Dendritic cell treated with granulocyte-macrophage colony-stimulating factor and Interleukin-4, amounts not matched to agents 40 ng/mL and 50 ng/mL, for 4 days (primary cell): ENCODE measurements around the gene NEURL1B.
A peak's percentile ranks its signal among the peaks of the same experiment; 100 is the strongest.
"Not testable (repeated sequence)": the region's sequence is repeated elsewhere in the genome, so short reads cannot be mapped to it uniquely, and the experiment has no call there.

Source experiments
- H3K27ac Mint-ChIP-seq: one replicate; pipeline ENCODE4 v1.8.0; 2022; ENCODE audit warnings: mild to moderate bottlenecking, mixed read lengths
- H3K27me3 Mint-ChIP-seq: one replicate; pipeline ENCODE4 v1.8.0; 2022; ENCODE audit warnings: mild to moderate bottlenecking, mixed read lengths
- H3K36me3 Mint-ChIP-seq: one replicate; pipeline ENCODE4 v1.8.0; 2022; ENCODE audit warnings: low read depth, mixed read lengths
- H3K4me1 Mint-ChIP-seq: one replicate; pipeline ENCODE4 v1.8.0; 2022; ENCODE audit warnings: low read depth, mixed read lengths
- H3K4me3 Mint-ChIP-seq: one replicate; pipeline ENCODE4 v1.8.0; 2022; ENCODE audit warnings: mild to moderate bottlenecking, moderate library complexity, mixed read lengths
- H3K9me3 Mint-ChIP-seq: one replicate; pipeline ENCODE4 v1.8.0; 2022; ENCODE audit warnings: mixed read lengths
- intact Hi-C: fragments of 100-400 bp; cut with micrococcal nuclease; formaldehyde crosslinking; loops from one replicate; pipeline ENCODE4 v1.15.0; 2022

Gene NEURL1B

DNA sequence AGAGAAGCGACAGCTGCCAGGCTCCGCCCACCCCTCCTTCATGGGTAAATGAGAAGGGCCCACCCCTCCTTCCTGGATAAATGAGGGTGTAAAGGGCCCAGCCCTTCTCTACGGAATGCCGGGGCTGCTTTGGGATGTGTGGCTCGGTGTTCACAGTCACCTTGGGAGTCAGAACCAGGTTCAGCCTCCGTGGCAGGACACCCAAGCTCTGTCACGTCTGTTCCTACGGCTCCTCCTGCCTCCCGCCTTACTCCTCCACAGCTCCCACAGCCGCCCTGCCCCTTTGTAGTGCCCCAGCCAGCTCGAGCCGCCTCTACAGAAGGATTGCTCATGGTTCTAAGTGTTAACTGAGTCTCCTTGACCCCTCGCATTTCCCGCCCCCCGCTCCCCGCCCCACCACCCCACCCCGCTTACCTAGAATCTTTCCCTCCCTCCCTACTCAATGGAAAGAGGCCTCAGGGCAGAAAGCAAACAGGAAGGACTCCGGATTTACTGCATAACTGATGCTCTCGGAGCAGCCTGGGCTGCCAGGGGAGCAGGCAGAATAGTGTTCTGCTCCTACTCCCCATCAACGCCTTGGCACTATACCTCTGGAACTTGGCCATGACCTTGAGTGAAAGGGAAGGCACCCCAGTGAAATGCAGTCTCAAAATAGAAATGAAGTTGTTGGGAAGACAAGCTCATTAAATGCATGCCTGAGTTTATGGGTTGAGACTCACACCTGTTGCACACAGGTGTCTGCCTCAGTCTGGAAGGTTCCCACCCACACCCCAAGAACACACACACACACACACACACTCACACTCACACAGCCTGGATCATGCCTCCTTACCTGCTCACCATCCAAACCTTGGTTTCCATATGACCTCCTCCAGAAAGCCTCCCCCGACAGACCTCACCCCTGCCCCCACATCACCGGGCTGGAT lies 59.6 kb downstream of the NEURL1B start:
- Mint-ChIP-seq H3K27me3 (peaks cover 36% of the 10 kb centered on the region), H3K9me3 (no peaks in the 10 kb centered on the region), H3K27ac (peak overlapping the region; percentile 65), H3K36me3 (no peaks in the 10 kb centered on the region), H3K4me3 (no peak overlapping the region), H3K4me1 (peaks cover 26% of the 10 kb centered on the region)
- intact Hi-C loops, result no loop called here

DNA sequence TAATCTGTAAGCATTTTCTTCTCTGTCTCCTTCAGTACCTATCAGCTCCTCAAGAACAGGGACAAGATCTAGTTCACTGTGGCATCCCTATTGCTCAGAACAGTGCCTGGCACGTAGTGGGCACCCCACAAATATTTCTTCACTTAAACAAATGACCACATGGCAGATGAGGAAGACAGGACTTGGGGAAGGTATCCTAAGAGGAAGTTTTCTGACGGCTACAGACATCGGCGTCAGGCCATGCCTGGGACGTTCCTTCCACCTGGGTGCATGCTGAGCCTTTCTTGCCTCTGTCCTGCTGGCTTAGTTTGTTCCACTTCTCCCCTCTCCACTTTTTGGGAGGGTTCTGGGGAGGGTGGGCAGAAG lies 60.2 kb downstream of the NEURL1B start:
- intact Hi-C loops, result no loop called here
- H3K4me3 Mint-ChIP-seq, result peak overlapping the region; percentile 47
- peaks cover 40% of the 10 kb centered on the region for H3K27me3 Mint-ChIP-seq
- no peaks in the 10 kb centered on the region for H3K36me3 Mint-ChIP-seq
- H3K4me1 Mint-ChIP-seq, result peaks cover 26% of the 10 kb centered on the region
- no peaks in the 10 kb centered on the region for H3K9me3 Mint-ChIP-seq
- H3K27ac Mint-ChIP-seq, result peak overlapping the region; percentile 65

DNA sequence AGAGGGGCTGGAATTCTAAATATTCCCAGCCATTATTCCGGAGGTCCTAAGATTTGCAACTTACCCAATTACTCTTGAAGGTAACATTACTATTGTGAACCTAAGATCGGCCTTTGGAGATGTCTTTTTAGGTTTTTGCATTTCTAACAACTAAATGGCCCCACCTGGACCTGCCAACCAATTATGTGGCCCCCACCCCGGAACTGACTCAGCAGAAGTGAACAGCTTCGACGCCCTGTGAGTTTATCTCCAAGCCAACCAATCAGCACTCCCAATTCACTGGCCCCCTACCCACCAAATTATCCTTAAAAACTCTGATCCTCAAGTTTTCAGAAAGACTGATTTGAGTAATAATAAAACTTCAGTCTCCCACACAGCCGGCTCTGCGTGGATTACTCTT lies 62.9 kb downstream of the NEURL1B start:
- Mint-ChIP-seq H3K36me3 (no peaks in the 10 kb centered on the region), H3K27me3 (peaks cover 55% of the 10 kb centered on the region), H3K4me1 (peaks cover 16% of the 10 kb centered on the region), H3K27ac (no peak overlapping the region), H3K9me3 (no peaks in the 10 kb centered on the region), H3K4me3 (no peak overlapping the region)
- intact Hi-C loops, result no loop called here

DNA sequence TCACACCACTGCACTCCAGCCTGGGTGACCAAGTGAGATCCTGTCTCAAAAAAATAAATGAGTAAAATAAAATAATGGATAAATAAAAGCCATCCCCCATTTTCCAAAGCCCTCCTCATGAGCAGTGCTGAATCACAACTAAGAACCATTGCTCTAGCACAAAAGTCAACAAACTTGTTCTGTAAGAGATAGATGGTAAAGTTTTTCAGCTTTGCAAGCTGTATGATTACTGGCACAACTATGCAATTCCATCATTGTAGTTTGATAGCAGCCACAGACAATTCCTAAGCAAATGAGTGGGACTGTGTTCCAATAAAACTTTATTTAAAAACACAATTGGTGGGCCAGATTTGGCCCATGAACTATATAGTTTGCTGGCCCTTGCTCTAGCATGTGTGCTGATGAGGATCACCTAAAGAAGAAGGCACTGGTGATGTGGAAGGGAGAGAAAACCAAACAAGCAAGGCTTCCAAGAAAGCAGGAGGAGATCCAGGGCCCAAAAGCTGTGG lies 64.6 kb downstream of the NEURL1B start:
- no peaks in the 10 kb centered on the region for H3K36me3 Mint-ChIP-seq
- H3K27ac Mint-ChIP-seq, result no peak overlapping the region
- intact Hi-C loops, result no loop called here
- H3K4me1 Mint-ChIP-seq, result peaks cover 16% of the 10 kb centered on the region
- peaks cover 45% of the 10 kb centered on the region for H3K27me3 Mint-ChIP-seq
- H3K9me3 Mint-ChIP-seq, result no peaks in the 10 kb centered on the region
- no peak overlapping the region for H3K4me3 Mint-ChIP-seq

DNA sequence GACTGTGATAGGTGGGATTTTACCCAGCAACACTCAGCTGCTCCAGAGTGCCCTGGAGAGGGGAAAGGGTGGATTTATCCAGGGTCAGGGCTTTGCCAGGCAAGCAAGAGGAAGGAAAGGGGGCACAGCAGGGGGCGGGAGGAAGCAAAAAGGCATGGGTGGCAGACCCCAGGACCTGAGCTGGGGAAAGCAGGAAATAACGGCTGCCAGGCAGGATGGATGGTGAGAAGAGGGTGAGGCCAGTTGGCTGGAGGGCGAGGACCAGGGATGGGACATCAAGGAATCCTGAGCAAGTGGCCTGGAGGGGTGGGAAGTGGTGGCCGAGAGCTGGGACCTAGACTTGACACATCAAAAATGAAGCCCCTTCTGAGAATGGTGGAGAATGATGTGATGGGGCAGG lies 65.7 kb downstream of the NEURL1B start:
- Mint-ChIP-seq H3K4me1 (peaks cover 5% of the 10 kb centered on the region), H3K36me3 (no peaks in the 10 kb centered on the region), H3K4me3 (no peak overlapping the region), H3K27me3 (peaks cover 41% of the 10 kb centered on the region), H3K27ac (peak overlapping the region; percentile 69), H3K9me3 (no peaks in the 10 kb centered on the region)
- intact Hi-C loops, result no loop called here

DNA sequence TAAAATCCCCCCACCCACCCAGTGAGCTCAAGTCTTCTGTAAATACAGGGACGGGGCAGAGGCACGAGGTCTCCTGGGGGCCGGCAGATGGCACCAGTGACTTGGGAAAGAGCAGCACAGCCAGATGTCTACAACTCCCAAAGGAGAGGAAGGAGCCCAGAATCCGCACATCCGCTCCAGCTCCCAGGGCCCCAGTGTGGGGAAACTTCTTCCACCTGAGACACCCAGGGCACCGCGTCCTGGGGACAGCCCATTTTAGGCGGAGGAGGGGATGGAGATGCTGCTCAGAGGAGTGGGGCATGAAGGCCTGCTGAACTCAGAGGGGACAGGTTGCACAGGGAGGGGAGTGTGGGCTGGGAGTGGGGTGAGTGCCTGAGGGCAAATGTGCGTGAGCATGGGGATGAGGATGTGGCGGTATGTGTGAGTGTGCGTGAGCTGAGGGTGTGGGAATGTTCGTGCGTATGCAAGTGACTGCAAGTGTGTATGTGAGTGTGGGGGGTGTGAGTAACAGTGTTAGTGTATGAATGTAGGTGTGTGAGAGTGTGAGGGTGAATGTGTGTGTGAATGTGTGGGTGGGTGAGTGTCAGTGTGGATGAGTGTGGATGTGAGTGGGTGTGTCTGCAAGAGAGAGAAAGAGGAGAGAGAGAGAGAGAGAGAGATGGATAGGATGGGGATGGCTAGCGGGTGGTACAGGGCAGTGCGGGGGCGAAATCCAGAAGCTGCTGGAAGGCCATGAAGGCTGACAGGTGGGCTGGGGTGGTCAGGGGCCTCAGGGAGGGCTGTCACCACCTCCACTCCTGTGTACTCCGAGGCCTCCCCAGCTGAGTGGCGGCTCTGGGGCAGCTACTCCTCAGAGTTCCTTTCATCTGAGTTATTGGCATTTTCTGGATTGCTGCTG lies 66.5 kb downstream of the NEURL1B start:
- peaks cover 42% of the 10 kb centered on the region for H3K27me3 Mint-ChIP-seq
- intact Hi-C loops, result no loop called here

DNA sequence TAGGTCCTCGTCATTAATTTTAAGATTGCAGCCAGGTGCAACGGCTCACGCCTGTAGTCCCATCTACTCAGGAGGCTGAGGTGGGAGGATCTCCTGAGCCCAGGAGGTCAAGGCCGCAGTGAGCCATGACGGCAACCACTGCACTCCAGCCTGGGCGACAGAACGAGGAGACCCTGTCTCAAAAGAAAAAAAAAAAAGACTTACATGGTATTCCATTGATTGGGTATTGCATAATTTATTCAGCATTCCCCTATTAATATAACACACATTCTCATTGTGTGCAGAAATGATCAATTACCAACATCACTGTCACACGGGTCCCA lies 67.1 kb downstream of the NEURL1B start:
- Mint-ChIP-seq H3K4me3 (no peak overlapping the region), H3K4me1 (peaks cover 5% of the 10 kb centered on the region), H3K9me3 (no peaks in the 10 kb centered on the region), H3K36me3 (no peaks in the 10 kb centered on the region), H3K27me3 (peaks cover 40% of the 10 kb centered on the region), H3K27ac (no peak overlapping the region)
- intact Hi-C loops, result no loop called here

More for the DNA sequence above, 66.5 kb downstream of the NEURL1B start:
- no peaks in the 10 kb centered on the region for H3K9me3 Mint-ChIP-seq
- H3K4me3 Mint-ChIP-seq, result no peak overlapping the region
- H3K27ac Mint-ChIP-seq, result no peak overlapping the region
- H3K4me1 Mint-ChIP-seq, result no peaks in the 10 kb centered on the region
- H3K36me3 Mint-ChIP-seq, result no peaks in the 10 kb centered on the region

DNA sequence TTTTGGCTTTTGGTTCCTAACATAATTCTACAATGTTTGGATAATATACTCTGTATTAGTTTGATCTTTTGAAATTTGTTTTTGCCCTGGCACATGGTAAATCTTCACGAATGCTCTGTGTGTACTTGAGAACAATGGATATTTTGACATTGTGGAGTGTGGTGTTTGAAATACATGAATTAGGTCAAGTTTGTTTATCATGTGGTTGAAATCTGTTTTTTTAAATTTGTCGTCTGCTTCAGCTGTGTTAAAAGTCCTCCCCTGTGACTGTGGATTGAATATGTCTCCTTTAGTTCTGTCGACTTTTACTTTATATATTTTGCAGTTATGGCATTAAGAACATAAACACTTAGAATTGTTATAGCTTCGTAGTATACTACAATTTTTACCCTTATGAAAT lies 69.6 kb downstream of the NEURL1B start:
- Mint-ChIP-seq H3K36me3 (no peaks in the 10 kb centered on the region), H3K27me3 (peaks cover 33% of the 10 kb centered on the region), H3K4me3 (no peak overlapping the region), H3K9me3 (no peaks in the 10 kb centered on the region), H3K27ac (no peak overlapping the region), H3K4me1 (peaks cover 13% of the 10 kb centered on the region)
- intact Hi-C loops, result loop anchor here (5.0 kb wide), 1 partner anchor 492 kb away; no protein-coding TSS in a partner anchor

DNA sequence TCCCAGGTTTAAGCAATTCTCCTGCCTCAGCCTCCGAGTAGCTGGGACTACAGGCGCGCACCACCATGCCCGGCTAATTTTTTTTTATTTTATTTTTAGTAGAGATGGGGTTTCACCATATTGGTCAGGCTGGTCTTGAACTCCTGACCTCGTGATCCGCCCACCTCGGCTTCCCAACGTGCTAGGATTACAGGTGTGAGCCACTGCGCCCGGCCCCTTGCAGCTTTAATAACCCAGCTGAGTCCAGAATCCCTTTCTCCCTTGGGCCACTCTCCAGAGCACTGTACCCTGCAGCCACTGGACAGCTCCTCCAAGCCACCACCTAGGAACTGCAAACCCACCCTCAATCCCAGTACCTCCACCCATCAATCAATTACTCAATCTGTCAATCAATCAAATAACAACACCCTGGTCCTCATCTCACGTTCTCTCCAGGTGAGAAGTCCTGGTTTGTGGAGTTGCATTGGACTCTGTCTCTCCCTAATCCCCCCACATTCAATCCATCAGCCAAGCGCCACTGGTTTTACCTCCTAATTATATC lies 70.3 kb downstream of the NEURL1B start:
- Mint-ChIP-seq H3K4me1 (peaks cover 13% of the 10 kb centered on the region), H3K27me3 (peaks cover 28% of the 10 kb centered on the region)
- intact Hi-C loops, result loop anchor here (5.0 kb wide), 1 partner anchor 491 kb away; no protein-coding TSS in a partner anchor
- not testable (repeated sequence) for H3K27ac Mint-ChIP-seq, H3K4me3 Mint-ChIP-seq, H3K36me3 Mint-ChIP-seq, H3K9me3 Mint-ChIP-seq

DNA sequence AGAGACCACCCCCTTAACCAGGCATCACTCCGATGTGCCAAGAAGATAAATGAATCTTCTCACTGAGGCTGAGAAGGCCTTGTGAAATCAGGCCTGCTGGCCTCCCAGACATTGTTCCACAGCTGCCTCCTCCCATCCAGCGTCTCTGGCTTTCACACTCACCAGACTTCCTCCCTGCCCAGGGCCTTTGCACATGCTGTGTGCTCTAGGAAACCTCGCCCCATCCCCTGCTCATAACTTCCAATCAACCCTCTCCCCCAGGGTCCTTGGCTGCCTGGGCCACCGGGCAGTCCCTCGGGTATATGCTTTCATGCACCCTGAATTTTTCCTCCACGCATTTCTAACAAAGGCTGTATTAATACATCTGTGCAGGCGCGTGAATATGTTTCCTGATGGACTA lies 71.5 kb downstream of the NEURL1B start:
- no peak overlapping the region for H3K4me3 Mint-ChIP-seq

DNA sequence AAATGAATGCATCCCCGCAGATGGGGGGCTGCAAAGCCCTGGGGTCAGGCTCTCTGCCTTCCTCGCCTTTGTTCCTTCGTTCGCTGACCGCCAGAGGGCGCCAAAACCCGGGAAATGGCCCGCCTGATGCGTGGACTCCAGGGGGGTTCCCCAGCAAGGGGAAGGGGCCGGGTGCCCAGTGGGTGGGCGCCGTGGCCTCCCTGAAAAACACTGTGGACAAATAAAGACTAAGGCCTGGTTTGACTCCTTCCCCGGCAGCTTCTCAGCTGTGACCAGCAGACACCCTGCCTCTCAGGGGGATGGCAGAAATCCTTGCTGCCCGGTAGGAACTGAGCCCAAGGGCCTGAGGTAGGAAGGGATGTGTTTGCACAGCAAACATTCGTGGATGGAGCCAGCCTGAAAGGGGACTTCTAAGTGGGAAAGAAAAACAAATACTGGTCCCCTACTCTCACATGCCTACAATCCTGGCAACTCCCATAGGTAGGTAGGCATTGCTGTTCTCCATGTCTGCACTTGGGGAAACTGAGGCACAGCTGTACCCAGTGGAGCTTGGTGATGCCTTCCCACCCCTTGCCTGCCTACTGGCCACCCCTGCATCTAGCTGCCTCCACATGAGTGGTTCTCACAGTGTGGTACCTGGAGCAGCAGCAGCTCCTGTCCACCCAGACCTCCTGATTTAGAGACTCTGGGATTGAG lies 72.2 kb downstream of the NEURL1B start:
- intact Hi-C loops, result loop anchor here (1.0 to 5.0 kb wide), 2 partner anchors 219 to 489 kb away; no protein-coding TSS in a partner anchor
- Mint-ChIP-seq H3K27ac (no peak overlapping the region), H3K4me3 (no peak overlapping the region), H3K36me3 (no peaks in the 10 kb centered on the region), H3K9me3 (no peaks in the 10 kb centered on the region), H3K4me1 (peaks cover 23% of the 10 kb centered on the region), H3K27me3 (peaks cover 21% of the 10 kb centered on the region)

More for the DNA sequence above, 71.5 kb downstream of the NEURL1B start:
- H3K4me1 Mint-ChIP-seq, result peaks cover 22% of the 10 kb centered on the region
- no peaks in the 10 kb centered on the region for H3K36me3 Mint-ChIP-seq
- H3K27me3 Mint-ChIP-seq, result peaks cover 22% of the 10 kb centered on the region
- intact Hi-C loops, result loop anchor here (1.0 to 5.0 kb wide), 2 partner anchors 220 to 490 kb away; no protein-coding TSS in a partner anchor
- H3K9me3 Mint-ChIP-seq, result no peaks in the 10 kb centered on the region
- no peak overlapping the region for H3K27ac Mint-ChIP-seq

DNA sequence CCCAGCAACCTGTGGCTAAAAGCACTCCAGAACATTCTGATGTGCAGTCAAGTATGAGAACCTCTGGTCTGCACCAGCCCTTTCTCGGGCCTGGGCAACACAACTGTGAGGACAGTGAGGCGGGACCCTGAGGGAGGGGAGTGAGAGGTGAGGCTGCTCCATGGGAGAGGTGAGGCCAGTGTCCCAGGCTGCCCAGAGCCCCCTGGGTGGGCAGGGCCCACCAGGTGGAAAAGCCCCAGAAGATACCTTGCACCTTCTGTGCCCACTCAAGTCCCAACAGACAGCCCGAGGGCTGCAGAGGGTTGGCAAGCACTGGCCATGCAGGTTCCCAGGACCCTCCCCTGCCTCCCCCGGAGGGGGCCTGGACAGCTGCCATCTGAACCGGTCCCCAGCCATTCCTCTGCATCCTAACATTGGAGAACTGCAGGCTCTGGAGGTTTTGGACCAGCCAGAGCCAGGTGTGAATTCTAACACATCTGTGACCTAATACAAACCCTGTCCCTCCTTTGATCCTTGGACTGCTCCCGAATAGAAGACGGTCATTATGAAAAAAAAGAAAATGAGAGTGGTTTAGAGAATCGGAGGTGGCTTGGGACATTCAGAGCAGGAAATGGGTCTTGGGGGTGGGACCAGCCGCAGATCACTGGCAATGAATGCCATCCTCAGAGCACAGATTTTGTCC lies 72.9 kb downstream of the NEURL1B start:
- H3K9me3 Mint-ChIP-seq, result no peaks in the 10 kb centered on the region
- peaks cover 23% of the 10 kb centered on the region for H3K4me1 Mint-ChIP-seq
- intact Hi-C loops, result loop anchor here (1.0 to 5.0 kb wide), 3 partner anchors 51 to 488 kb away; no protein-coding TSS in a partner anchor
- no peaks in the 10 kb centered on the region for H3K36me3 Mint-ChIP-seq
- peaks cover 21% of the 10 kb centered on the region for H3K27me3 Mint-ChIP-seq
- H3K4me3 Mint-ChIP-seq, result no peak overlapping the region
- H3K27ac Mint-ChIP-seq, result no peak overlapping the region
